HG02798 (cell line): ENCODE measurements around the gene ENTPD6.
A peak's percentile ranks its signal among the peaks of the same experiment; 100 is the strongest.

ENCODE experiments used
- ATAC-seq: cut with Tn5 transposase; IDR thresholded peaks from one replicate; pipeline ENCODE4 v1.9.1; 2021; ENCODE audit warnings: mild to moderate bottlenecking; ENCODE audit not compliant: unreplicated experiment, poor library complexity

Gene ENTPD6

DNA sequence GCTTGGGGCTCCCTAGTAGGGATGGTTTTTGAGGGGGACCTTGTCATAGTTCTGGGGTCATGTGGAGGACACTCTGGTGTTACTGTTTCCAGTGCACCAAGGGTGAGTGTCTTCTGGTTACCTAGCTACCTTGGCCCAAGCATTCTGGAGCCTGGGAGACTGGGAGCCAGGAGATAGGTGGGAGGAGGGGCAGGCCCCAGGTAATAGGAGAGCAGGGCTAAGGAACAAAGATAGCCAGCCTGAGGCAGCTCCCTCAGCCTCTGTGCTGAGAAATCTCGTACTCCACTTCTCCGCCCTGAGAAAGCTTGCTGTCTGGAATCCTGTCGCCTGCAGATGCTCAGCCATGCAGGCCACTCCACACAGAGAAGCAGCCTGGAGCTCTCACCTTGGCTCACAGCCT, 8.3 kb upstream of the ENTPD6 start:
- ATAC-seq = no peak

DNA sequence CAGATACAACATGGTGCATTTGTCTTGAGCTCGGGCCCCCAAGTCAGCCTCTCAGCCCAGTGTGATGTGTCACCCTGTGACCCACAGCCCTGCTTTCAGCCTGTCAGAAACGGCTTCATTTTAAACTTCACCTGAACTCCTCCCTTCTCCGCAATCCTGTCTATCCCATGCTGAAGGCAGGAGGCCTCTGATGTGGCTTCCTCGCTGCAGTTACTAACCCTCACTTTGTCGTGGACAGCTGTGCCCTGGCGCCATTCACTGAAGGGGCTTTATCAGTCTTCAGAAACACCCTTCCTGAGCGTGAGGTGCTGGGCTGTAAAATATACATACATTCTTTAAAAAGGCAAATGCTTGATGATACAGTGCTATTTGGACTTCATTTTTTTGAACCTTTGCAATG, 7.9 kb upstream of the ENTPD6 start:
- no peak for ATAC-seq

- ATAC-seq = no peak
These were observed 7.3 kb upstream of the ENTPD6 start for GRCh38 chr20:25188218-25188617.

DNA sequence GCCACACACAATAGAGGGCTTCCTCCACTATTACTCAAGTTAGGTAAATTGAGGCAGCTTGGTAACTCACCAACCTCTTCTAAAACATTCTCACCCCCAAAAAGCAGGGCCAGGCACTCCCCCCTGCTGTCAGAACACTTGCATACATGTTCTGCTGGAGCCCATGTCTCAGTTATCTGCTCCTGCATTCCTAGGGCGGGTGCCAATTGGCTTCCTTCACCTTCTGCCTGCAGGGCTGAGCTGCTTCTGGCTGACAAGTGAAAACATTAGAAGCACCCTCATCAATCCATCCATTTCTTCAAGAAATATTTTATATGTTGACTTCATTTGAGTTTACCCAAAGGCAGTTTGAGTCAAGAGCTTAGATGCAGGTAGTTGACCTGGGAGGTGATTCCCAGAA, 4.5 kb upstream of the ENTPD6 start:
- ATAC-seq = no peak

DNA sequence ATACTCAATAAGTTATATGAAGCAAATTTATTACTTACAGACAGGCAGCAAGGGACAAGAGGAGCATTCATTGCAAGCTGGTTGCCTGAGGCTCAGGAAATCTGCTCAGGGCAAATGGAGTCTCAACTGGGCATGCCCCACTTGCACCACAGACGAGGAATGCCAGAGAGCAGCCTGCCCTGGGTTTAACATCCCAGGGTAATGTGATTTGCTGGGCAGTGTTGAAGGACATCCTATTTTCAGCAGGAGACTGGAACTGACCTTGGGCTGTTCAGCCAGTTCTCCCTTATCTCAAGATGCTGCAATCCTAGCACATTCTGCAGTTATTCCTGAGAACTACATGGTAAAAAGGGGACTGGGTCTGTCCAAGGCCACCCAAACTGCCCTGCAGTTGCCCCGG, 3.8 kb upstream of the ENTPD6 start:
- no peak for ATAC-seq

GRCh38 chr20:25193843-25194242, 1.7 kb upstream of the ENTPD6 start:
- no peak for ATAC-seq

GRCh38 chr20:25194333-25194972, 1.1 kb upstream of the ENTPD6 start:
- no peak for ATAC-seq

- peak; percentile 15 for ATAC-seq
These were observed 662 bp downstream of the ENTPD6 start for GRCh38 chr20:25195962-25196785.

GRCh38 chr20:25196786-25197120, 1.2 kb downstream of the ENTPD6 start:
- ATAC-seq = no peak

- ATAC-seq = no peak
These were observed 1.8 kb downstream of the ENTPD6 start for GRCh38 chr20:25197183-25197869.

GRCh38 chr20:25197870-25198190, 2.3 kb downstream of the ENTPD6 start:
- ATAC-seq = no peak

- no peak for ATAC-seq
These were observed 3.3 kb downstream of the ENTPD6 start for GRCh38 chr20:25198663-25199383.

- no peak for ATAC-seq
These were observed 4.2 kb downstream of the ENTPD6 start for GRCh38 chr20:25199473-25200260.

DNA sequence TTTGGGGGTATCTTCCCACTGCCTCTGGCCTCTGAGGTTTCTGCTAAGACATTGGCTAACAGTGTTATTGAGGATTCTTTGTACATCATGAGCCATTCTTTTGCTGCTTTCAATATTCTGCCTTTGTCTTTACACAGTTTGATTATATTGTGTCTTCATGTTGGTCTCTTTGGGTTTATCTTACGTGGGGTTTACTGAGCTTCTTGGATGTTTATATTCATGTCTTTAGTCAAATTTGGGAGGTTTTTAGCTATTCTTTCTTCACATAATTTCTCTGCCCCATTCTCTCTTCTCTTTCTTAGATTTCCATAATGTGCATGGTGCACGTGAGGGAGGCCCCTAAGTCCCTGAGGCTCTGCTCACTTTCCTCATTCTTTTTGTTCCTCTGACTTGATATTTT, 7.6 kb downstream of the ENTPD6 start:
- ATAC-seq = no peak

DNA sequence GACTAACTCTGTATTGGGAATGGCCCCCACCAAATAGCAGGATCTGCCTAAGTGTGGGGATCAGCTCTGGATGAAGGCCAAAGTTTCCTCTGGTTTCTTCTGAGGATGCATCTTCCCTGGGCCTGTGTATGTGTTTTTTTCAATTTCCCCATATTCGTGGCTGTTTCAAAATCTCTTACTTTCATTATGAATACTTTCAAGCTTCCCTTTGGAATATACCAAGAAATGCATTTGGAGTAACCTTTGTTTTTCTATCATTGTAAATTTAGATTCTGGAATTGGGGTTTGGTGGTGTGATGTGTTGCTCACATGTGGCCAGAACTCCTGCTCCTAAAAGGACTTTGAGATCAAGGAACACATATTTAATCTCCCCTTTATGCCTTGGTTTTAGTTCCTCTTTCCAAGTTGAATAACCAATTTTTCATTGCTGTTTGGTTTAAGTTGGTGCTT, 8.4 kb downstream of the ENTPD6 start:
- ATAC-seq = no peak

GRCh38 chr20:25204550-25205276, 9.2 kb downstream of the ENTPD6 start:
- no peak for ATAC-seq

DNA sequence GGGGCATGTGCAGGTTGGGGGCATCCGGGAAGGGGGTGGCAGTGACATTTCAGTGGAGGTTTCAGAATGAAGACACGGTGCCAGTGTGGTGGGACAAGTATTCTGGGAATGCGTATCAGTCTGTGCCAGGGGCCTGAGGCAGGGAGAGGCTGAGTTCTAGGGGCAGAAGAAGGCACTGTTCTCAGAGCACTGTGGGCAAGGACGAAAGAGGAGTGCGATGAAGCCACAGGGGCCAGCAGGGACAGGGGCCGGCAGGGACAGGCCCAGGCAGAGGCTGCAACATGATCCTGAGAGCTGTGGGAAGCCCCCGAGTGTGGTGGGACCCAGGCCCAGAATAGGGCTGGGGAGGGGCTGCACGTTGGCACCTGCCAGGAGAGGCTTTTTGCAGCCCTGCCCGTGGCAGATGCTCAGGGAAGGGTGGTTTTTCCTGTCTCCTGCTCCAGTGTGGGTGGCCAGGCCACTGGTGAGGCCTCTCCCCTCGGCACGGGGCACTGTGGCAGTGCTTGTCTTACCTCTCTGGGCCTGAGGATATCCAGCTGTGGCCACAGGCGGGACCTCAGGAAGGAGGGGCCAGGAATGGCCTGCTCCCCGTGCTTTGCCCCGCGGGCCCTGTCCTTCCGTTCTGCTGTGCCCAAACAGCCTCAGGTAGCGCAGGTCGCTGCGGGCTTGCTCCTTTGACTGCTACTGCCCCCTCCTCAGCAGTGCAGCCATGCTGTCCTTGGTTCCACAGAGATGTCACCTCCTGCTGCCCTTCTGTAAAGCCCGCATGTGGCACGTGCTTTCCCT, 10.0 kb downstream of the ENTPD6 start:
- no peak for ATAC-seq

GRCh38 chr20:25206063-25206403, 10.5 kb downstream of the ENTPD6 start:
- ATAC-seq = no peak

GRCh38 chr20:25206548-25206947, 11.0 kb downstream of the ENTPD6 start:
- no peak for ATAC-seq
